Stimulated activated CD4-positive, alpha-beta T cell treated with anti-CD3 and anti-CD28 coated beads, Interleukin-12 subunit alpha, Interleukin-12 subunit beta, amount 100 ng/mL, for 48 hours (primary cell): ENCODE data around the gene ALLC.
"Not testable (repeated sequence)": the region's sequence is repeated elsewhere in the genome, so short reads cannot be mapped to it uniquely, and the experiment has no call there.

Experiments used
- DNase-seq, 3 donors: peaks; one replicate each; pipeline ENCODE4 v3.0.0-alpha.2; 2020; ENCODE audit warnings: low read depth in 2 of 3, low spot score in 1 of 3

The ALLC gene

DNA sequence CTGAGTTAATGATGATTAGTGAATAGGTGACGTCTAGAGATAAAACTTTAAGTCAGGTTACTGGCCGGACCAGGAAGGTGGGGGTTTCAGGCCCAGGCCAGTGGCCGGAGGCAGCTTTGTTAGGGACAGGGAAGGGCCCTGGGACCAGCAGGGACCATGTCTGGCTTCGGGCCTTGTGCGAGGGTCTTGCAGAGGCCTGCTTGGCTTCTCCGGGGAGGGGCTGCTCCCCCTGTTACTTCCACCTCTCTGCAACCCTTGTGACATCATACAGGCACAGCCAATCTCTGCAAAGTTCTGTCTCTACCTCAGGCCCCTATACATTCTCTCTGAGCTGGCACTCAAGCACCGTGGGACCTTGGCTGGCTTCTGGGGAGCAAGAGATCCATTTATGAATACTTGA, at the start of gene ALLC:
Gene ALLC, plus strand, starts transcription at position 320 of the 400 bp plus-strand sequence. CDS start 12,958 bp downstream, outside the sequence.
- DNase-seq: no peak

DNA sequence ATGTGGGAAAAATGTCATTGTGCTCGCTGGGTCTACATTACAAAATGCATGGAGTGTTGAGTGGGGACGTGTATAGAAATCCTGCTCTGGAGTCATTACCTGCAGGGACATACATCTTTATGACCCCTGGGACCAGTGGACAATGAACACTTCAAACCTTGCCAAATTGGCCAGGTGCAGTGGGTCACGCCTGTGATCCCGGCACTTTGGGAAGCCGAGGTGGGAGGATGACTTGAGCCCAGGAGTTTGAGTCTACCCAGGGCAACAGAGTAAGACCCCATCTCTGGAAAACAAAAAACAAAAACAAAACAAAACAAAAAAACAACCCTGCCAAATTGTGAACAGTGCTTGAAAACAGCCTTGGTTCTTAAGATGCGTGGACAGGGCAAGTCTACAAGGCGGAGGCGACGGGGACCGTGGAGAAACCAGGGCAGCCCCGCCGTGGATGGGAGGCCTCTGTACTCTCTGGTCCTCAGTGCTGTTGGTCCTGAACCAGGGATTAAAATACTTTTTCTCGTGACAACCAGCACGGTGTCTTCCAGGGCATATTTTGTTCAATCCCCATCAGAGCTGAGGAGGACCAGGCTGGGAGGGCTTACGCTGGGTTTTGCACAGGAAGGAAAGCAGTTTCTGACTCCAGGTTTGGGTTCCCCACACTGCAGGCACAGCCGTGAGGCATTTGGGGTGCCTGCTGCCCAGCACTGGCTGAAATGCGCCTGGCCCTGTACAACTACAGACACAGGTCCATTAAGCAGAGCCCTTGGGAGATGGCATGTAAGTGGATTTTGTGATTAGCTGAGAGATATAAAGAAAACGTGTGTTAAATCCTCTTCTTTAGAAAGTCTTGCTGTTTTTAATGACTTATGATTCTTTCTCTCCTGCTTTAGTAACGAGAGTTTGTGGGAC, 49.4 kb upstream of the ALLC start:
- DNase-seq: no peak

DNA sequence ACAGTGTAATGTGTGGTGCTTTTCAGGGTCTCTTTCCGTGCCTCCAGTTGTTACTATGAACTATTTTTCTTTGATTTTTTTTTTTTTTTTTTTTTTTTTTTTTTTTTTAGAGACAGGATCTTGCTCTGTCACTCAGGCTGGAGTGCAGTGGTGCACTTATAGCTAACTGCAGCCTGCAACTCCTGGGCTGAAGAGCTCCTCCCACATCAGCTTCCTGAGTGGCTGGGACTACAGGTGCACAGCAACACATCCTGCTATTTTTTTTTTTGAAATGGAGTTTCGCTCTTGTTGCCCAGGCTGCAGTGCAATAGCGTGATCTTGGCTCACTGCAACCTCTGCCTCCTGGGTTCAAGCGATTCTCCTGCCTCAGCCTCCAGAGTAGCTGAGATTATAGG, 48.7 kb upstream of the ALLC start:
- DNase-seq: not testable (repeated sequence)

DNA sequence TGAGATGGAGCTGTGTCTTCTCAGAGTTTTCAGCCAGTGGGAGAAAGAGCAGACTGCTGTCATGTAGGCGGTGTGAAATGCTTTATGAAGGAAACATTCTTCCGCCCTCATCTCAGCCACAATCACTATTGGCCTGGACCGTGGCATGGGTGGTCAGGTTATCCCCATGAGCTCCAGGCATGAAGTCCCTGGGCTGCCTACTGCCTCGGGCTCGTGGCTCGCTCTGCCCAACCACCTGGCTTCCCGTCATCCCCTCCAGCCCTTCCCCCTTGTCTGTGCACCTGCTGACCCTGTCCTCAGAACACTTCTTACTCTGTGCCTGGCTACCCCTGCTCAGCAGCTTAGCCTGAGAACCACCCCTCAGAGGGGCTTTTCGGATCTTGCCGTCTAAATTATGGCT, 47.6 kb upstream of the ALLC start:
- no peak for DNase-seq

DNA sequence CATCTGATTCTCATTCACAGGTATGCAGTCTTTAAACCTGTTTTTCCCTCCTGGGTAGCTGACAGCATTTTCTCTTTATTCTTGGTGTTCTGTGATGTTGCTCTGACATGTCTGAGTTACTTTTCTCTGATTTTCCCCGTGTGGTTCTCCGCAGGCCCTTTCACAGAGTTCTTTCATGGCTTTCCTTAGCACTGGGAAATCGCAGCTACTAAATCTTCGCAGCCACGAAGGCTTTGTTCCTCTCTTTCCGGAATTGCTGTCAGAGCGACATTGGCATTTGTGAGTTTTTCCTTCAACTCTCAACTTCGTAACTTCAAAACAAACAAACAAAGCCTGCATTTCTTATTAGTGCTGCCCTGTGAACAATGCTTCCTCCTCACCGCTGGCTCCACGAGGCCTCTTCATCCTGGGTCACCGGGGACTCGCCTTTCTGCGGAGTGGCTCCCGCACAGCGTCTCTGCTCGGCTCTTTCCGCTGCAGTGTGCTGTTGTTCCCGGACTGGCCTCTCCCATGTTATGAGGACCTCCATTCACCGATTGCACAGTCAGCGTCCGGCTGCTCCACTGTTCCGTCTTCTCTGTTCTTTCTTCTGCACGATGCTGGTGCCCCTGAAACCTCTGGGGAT, 47.0 kb upstream of the ALLC start:
- DNase-seq: no peak

DNA sequence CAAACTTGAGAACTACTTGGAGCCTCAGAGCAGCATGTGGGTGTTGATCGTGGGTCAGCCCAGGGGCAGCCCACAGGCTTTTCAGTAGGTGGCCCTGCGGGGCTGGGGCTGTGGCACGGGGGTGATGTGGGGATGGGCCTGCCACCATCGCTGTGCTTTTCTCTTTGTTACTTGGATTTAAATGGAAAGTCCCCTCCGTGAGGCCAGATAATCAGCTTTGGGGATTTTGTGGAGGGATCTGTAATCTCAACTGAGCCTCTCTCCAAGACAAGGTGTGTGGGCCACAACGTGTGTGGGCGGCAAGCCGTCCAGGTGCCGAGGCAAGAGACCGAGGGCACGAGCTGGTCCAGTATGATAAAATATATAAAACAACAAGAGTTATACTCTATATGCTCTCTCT, 46.4 kb upstream of the ALLC start:
- no peak for DNase-seq

DNA sequence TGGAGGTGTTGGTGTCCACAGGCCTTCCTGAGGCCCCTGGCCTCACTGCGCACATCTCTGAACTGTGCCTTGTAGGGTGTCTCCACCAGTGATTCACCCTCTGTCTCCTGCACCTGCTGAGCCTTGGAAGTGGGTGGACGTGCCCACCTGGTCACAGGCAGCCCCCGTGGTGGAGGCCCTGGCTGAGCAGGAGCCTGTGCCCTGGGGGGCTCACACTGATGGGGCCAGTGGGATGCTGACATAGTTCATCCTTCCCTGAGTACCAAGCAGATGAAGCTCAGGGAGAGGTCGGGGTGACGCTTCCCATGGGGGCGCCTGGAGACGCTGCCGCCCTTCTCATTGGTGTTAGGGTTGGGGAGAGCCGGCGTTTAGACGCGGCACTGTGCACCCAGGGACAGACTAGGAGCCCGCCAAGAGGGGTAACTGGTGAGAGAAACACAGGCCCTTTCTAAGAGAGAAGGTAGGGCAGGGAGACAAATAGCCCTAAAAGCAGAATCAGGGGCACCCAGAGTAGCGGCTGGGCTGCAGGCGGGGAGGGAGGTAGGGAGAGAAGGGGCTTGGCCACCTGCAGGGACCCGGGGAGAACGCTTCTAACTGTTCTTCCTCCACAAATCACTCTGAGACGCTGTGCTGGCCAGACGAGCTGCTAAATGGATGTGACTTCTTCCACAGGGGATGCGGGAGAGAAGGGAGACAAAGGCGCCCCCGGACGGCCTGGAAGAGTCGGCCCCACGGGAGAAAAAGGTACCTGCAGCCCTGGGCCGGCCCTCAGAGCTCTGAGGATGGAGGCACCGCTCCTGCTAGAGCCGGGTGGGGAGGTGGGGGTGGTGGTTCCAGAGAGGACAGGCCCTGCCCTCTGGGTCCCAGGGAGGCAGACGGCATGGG, 45.1 kb upstream of the ALLC start:
- DNase-seq: no peak

DNA sequence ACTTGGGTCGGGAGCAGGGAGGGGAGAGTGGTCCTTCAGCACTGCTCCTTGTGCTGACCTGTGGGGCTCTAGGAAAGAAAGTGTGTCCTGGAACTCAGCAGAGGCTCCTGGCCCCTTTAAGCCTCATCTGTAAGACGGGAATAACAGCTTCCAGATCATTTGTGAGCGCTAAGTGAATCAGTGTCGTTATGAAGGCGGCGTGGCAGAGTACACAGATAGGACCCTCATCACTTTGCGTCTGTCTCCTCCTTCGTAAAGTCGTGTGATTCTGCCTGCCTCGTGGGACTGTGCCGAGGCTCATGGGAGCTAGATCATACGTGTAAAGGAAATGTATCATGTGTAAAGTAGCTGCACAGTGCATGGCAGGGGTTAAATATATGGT, 44.5 kb upstream of the ALLC start:
- no peak for DNase-seq

DNA sequence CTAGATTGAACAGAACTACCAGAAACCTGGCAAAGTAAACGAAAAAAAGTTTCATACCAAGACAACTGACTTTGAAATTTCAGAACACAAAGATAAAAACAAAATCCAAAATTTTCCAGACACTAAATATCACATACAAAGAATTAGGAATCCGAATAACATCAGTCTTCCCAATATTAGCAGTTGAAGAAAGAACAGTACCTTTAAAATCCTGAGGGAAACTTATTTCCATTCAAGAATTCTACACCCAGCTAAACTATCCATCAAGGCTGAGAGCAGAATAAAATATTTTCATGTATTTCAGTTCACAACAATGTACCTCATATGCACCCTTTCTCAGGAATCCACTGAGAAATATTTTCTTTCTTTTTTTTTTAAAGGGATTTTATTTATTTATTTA, 43.3 kb upstream of the ALLC start:
- not testable (repeated sequence) for DNase-seq

DNA sequence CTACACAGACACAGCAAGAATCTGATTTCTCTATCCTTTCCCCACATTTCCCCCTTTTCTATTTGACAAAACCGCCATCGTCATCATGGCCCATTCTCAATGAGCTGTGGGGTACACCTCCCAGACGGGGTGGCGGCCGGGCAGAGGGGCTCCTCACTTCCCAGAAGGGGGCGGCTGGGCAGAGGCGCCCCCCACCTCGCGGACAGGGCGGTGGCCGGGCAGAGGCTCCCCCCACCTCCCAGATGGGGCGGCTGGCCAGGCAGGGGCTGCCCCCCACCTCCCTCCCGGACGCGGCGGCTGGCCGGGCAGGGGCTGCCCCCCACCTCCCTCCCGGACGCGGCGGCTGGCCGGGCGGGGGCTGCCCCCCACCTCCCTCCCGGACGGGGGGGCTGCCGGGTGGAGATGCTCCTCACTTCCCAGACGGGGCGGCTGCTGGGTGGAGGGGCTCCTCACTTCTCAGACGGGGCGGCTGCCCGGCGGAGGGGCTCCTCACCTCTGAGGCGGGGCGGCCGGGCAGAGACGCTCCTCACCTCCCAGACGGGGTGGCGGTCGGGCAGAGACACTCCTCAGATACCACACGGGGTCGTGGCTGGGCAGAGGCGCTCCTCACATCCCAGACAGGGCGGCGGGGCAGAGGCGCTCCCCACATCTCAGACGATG, 42.3 kb upstream of the ALLC start:
- not testable (repeated sequence) for DNase-seq

DNA sequence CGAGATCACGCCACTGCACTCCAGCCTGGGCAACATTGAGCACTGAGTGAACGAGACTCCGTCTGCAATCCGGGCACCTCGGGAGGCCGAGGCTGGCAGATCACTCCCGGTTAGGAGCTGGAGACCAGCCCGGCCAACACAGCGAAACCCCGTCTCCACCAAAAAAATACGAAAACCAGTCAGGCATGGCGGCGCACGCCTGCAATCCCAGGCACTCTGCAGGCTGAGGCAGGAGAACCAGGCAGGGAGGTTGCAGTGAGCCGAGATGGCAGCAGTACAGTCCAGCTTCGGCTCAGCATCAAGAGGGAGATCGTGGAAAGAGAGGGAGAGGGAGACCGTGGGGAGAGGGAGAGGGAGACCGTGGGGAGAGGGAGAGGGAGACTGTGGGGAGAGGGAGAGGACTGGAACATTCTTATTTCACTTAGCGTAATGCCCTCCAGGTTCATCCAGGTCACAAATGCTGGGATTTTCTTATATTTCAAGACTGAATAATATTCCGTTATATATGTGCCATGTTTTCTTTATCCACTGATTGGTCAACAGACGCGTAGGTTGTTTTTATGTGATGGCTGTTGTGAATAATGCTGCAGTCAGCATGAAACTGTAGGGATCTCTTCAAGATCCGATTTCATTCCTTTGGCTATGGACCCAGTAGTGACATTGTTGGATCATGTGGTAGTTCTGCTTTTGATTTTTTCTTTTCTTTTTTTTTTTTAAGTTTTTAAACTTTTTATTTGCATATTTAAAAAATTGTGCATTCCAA, 41.4 kb upstream of the ALLC start:
- DNase-seq: not testable (repeated sequence)

DNA sequence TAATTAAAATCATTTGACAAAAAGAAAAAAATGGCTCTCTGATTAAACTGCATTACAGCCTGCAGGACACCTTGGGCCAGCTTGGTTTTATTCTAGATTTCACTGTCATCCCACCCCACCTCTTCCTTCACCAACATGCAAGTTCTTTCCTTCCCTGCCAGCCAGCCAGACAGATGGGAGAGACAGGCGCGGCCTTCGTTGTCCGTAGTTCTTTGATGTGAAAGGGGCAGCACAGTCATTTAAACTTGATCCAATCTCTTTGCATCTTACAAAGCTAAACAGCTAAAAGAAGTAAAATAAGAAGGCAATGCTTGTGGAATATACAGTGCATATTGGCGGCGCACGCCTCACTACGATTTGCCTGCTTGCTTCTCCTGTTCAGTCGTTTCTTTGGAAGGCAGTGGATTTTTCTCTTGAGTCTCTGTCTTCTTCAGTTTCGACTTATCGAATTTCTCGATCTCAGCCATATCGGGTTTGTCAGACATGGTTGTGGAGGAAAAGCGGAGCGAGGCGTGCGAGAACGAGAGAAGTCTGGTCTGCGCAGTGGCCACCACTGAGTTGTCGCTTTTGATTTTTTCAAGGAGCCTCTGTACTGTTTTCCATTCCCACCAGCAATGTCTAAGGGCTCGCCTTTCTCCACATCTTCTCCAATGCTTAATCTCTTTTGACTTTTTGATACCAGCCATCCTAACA, 40.7 kb upstream of the ALLC start:
- DNase-seq: no peak

DNA sequence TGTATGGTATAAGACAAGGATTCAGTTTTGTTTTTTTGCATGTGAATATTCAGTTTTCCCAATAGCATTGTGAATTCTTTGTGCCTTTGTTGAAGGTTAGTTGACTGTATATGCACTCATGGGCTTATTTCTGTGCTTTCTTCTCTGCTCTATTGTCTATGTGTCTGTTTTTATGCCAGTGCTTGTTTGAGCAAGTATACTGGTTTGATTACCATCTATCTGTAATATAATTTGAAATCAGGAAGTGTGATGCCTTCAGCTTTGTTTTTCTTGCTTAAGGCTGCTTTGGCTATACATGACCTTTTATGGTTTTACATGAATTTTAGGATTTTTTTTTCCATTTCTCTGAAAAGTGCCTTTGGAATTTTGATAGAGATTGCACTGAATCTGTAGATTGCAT, 39.6 kb upstream of the ALLC start:
- no peak for DNase-seq

DNA sequence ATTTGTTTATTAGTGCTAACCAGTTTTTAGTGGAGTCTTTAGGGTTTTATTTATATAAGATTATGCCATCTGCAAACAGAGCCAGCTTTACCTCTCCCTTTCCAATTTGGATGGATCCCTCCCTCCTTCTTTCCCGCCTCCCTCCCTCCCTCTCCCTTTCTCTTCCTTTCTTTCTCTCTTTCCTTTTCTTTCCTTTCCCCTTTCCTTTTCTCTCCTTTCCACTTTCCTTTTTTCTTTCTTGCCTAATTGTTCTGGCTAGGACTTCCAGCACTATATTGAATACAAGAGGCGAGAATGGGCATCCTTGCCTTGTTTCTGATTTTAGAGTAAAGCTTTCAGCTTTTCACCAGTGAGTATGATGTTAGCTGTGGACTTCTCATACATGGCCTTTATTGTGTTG, 39.0 kb upstream of the ALLC start:
- no peak for DNase-seq

DNA sequence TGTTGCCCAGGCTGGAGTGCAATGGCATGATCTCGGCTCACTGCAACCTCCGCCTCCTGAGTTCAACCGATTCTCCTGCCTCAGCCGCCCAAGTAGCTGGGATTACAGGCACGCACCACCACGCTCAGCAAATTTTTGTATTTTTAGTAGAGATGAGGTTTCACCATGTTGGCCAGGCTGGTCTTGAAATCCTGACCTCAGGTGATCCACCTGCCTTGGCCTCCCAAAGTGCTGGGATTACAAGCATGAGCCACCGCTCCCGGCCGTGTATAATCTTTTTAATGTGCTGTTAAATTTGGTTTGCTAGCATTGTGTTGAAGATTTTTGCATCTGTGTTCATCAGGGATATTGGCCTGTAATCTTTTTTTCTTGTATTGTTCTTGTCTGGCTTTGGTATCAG, 38.3 kb upstream of the ALLC start:
- not testable (repeated sequence) for DNase-seq

DNA sequence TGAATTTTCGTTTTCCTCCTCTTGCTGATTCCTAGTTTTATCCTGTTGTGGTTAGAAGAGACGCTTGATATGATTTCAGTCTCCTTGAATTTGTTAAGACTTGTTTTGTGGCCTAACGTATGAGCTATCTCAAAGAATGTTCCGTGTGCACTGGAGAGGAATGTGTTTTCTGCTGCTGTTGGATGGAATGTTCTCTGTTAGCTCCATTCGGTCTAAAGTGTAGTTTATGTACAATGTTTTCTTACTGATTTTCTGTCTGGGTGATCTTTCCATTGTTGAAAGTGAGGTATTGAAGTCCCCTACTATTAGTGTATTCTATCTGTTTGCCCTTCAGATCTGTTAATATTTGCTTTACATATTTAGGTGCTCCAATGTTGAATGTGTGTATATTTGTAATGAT, 37.2 kb upstream of the ALLC start:
- DNase-seq: no peak

DNA sequence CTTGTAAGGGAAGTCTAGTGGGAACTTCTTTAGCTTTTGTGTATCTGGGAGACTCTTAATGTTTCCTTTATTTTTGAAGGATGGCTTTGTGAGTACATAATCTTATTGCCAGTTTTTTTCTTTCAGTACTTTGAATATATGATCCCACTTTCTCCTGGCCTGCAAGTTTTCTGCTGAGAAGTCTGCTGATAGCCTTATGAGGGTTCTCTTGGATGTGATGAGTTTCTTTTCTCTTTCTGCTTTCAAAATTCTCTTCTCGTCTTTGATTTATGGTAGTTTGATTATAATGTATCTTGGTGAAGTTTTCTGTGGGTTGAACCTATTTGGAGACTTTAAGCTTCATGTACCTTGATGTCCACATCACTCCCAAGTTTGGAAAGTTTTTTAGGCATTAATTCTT, 35.0 kb upstream of the ALLC start:
- no peak for DNase-seq

DNA sequence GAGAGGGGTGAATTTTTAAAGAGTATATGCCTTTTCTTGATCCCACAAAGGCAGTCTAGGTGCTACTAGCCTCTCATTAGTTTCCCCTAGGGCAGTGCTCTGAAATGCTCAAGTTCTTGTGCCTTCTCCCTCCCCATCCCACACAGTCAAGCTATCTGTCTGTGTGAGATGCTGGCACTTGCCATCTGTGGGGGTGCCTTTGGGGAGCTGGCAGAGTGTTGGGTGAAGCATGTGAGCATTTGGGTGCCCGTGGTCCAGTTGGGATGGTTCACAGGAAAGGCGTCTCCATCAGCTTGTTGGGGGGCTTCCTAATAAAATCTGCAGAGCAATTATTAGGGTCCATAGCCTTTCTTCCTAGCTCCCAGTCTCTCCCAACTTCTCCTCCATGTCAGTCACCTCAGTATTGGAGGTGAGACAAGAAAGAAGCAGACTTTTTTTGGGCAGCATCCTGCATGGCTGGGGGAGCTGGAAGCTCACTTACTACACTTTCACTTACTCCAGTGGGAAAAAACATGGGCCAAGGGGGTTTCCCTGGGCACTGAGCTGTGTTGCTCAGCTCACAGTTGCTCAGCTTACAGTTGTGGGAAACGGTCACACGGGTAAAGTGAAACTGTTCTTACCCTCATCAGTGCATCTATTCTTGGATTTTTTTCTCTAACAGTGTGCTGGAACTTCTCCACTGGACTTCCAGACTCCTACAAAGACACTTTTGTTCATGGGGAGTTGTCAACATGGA, 33.8 kb upstream of the ALLC start:
- no peak for DNase-seq

DNA sequence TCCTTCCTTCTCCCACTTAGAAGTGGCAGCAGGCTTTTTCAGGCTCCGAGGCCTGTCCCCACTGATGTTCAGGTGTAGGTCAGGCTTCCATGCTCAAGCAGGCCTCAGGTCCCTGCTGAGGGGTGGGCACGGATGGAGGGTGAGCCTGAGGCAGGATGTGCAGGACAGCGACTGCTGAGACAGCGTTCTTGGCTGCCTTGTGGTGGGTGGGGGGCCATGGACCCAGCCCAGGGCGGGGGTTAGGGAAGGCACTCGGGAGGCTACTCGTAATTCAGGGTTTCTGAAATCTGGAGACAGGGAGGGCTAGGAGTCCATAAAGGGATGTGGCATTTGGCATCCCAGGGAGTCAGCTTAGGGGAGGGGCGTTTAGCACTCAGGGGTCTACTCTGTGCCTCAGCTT, 32.8 kb upstream of the ALLC start:
- no peak for DNase-seq
